Right kidney (tissue), 1 donor: ENCODE data around the gene KRTAP1-5.
"Not testable (repeated sequence)": the region's sequence is repeated elsewhere in the genome, so short reads cannot be mapped to it uniquely, and the experiment has no call there.

ENCODE experiments used
- DNase-seq: peaks from one replicate; pipeline ENCODE4 v3.0.0-alpha.2; 2016

The KRTAP1-5 gene

DNA sequence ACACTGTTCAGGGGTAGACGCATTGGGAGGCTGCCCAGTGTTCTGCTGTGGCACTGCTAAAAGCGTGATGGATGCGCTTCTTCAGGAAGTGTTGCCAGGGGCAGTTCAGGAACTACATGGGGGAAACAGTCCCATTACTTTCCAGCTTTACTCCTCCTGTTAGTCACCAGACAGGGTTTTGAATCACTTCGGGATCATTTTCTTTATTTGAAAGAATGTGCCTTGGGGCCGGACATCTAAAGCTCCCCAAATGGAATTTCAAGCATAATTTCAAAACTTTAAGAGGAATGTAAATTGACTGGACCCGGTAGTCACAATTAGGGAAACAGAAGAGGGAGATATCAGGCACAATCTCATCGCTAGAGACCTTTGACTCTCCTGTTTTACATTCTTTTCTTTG is 21.4 kb upstream of the KRTAP1-5 start:
- DNase-seq = no peak

DNA sequence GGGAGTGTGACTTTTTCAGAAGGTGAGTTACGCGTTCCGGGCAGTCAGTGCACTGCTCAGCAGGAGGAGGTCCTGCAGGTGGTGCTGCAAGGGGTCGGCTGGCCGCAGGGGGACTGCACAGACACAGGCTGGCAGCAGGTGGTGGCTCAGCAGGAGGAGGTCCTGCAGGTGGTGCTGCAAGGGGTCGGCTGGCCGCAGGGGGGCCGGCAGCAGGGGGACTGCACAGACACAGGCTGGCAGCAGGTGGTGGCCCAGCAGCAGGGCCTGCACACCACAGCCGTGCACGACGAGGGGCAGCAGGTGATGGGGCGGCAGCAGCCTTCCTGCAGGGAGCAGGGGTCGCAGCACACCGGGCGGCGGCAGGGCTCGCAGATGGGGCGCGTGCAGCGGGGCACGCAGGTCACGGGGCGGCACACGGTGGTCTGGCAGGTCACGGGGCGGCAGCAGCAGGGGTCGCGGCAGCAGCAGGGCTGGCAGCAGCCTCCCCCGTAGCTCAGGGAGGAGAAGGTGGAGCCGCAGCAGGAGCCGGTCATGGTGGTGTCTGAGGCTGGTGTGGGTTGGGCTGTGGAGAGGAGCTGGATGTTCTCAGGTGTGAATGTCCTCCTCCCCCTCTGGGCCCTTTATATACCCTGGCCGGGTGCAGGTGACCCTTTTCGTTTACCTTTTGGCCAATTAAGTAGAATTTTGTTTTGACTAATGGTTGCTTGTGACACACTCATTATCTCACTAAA is 19.9 kb upstream of the KRTAP1-5 start, which contains the start of gene KRTAP2-1:
Gene KRTAP2-1 (minus strand): TSS at position 582 of the 731 bp plus-strand sequence. CDS start 49 bp downstream, at position 533.
- DNase-seq = not testable (repeated sequence)

DNA sequence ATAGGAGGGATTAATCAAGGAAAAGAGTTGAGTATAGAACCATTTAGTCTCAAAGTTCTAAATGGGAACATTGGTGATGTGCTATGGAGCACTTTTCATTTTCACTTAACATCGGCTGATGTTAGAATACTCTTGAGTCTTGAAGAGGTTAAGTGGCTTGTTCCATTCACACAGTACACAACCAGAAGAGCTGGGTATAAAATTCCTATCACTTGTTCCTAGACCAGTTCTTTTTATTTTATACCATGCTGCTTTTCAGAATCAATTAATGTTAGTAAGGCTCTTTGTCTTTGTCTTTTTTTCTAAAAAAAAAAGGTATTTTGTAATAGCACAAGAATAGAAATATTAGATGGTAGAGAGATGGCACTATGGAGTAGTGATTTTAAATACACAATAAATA is 15.9 kb upstream of the KRTAP1-5 start:
- DNase-seq = no peak

DNA sequence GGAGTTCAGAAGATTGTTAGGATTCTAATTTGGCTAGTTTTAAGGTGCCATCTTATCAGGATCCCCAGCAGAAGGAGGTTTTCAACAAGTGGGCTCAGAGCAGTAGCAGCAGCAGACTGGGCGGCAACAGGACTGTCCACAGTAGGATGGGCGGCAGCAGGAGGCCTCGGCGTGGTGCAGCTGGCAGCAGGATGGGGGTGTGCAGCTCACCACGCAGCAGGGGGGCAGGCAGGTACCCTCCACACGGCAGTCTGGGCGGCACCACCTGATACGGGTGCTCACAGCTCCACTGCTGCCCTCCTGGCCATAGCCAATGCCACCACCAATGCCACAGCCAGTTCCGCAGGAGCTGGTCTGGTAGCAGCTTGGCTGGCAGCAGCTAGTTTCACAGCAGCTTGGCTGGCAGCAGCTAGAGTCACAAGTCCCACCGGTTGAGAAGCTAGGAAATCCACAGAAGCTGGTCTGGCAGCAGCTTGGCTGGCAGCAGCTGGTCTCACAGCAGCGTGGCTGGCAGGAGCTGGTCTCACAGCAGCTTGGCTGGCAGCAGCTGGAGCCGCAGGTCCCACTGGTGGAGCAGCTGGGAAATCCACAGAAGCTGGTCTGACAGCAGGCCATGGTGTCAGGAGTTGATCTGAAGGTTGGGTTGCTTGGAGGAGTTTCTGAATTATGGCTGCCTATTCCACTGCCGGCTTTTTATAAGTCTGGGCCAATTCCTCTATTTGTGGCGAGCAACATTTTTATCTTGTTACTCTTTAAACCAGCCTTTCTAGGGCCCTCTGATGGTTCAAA is 14.0 kb upstream of the KRTAP1-5 start, which contains the start of gene KRTAP1-1:
Gene KRTAP1-1 (minus strand): TSS at position 668 of the 789 bp plus-strand sequence. CDS start 53 bp downstream, at position 615.
- not testable (repeated sequence) for DNase-seq

DNA sequence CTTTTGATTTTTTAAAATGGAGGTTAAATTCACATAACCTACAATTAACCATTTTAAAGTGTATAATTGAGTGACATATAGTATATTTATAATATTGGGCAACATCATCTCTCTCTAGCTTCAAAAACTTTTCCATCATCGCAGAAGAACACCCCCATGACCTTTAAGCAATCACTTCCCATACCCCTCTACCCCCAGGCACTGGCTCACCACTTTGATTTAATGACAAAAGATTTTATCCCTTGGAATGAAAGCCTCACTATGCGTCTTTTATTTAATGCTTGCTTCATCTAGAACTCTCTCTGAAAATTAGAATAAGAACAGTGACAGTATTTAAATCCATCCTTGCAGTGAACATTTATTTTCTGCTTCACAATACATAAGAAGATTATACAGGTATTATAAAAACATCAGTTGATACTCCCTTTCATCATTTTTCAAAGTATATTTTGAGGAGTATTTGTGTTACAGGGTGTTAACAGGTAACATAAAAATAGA is 10.9 kb upstream of the KRTAP1-5 start:
- DNase-seq = no peak

DNA sequence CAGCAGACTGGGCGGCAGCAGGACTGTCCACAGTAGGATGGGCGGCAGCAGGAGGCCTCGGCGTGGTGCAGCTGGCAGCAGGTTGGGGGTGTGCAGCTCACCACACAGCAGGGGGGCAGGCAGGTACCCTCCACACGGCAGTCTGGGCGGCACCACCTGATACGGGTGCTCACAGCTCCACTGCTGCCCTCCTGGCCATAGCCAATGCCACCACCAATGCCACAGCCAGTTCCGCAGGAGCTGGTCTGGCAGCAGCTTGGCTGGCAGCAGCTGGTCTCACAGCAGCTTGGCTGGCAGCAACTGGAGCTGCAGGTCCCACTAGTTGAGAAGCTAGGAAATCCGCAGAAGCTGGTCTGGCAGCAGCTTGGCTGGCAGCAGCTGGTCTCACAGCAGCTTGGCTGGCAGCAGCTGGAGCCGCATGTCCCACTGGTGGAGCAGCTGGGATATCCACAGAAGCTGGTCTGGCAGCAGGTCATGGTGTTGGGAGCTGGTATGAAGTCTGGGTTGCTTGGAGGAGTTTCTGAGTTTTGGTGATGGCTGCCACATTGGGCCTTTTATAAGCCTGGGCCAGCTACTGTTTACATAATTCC is 7.4 kb upstream of the KRTAP1-5 start, which contains the start of gene KRTAP1-3:
Gene KRTAP1-3 (minus strand): TSS at position 529 of the 590 bp plus-strand sequence. CDS start 53 bp downstream, at position 476.
- DNase-seq = not testable (repeated sequence)

DNA sequence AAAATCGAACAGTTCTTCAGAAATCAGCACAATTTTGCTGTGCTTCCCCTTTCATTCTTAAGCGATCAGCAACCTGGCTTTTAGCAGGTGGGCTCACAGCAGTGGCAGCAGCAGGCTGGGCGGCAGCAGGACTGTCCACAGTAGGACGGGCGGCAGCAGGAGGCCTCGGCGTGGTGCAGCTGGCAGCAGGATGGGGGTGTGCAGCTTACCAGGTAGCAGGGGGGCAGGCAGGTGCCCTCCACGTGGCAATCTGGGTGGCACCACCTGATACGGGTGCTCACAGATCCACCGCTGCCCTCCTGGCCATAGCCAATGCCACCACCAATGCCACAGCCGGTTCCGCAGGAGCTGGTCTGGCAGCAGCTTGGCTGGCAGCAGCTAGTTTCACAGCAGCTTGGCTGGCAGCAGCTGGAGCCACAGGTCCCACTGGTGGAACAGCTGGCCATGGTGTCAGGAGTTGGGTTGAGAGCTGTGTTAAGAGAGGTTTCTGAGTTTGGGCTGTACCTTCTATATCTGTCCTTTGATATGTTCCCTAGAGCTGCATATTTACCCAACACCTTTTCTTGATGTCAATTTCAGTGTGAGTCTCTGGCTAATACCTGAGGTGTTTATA is 2.7 kb upstream of the KRTAP1-5 start, which contains the start of gene KRTAP1-4:
Gene KRTAP1-4 (minus strand): TSS at position 563 of the 613 bp plus-strand sequence. CDS start 117 bp downstream, at position 446.
- DNase-seq = no peak

DNA sequence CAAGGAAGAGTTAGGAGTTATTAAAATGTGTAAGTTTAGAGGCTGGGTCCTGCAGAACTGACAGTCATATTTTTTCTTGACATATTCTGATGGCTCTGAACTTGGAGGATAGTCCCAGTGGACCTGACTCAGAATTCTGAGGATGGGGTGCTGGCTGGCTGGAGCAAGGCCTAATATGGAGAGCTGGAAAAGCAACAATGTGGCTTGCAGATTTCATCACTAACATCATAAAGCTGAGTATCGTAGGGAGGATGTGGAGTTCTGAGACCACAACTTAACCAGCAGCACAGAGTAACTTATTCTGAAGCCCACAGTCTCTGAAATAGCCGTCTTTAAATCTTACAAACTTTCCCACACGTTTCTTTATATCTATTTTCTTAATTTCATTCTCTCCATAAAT is 2.3 kb downstream of the KRTAP1-5 start:
- no peak for DNase-seq

DNA sequence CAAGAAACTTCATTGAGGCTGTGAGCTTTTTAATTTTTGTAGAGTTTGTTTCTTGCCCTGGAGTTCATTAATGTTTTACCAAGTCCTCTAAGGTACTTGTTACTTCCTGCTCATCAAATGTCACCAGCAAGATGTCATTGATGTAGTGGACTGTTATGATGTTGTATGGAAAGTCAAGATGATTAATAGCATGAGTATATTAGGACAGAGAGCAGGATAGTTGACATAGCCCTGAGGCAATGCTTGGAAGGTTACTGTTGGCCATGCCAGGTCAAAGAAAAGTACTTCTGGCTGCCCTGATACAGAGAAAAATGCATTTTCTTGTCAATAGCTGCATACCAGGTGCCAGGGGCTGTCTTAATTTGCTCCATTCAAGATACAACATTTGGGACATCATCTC is 6.7 kb downstream of the KRTAP1-5 start:
- no peak for DNase-seq

DNA sequence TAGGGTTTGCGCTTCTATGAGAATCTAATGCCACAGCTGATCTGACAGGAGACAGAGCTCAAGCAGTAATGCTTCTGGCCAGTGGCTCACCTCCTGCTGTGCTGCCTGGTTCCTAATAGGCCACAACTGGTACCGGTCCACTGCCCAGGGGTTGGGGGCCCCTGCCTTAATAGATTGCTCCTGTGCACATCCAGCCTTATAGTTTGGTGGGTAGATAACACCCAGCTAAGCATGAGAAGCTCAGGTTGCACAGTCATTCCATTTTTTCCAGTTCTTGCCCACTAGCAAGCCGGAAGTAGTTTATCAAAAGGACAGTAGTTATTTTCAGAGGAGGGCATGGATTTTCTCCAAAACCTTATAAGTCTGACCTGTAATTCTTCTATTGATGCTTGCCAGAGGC is 7.6 kb downstream of the KRTAP1-5 start:
- no peak for DNase-seq

DNA sequence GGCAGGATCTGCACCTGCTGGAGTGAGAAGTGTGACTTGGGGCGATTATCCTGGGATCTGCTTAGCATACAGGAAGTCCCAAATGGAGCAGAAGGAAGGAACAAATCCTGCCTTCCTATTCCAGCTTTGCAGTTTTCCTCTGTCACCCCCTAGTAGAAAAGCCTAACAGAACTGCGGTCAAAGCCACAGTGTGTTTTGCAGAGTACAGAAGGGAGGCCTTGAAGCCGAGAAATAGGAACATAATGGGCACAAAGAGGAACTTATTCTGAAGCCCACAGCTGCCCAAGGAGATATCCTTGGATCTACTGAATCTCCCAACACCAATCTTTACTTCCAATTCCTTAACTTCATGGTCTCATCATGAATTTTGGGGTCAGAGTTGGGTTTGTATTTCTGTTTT is 8.5 kb downstream of the KRTAP1-5 start:
- no peak for DNase-seq

DNA sequence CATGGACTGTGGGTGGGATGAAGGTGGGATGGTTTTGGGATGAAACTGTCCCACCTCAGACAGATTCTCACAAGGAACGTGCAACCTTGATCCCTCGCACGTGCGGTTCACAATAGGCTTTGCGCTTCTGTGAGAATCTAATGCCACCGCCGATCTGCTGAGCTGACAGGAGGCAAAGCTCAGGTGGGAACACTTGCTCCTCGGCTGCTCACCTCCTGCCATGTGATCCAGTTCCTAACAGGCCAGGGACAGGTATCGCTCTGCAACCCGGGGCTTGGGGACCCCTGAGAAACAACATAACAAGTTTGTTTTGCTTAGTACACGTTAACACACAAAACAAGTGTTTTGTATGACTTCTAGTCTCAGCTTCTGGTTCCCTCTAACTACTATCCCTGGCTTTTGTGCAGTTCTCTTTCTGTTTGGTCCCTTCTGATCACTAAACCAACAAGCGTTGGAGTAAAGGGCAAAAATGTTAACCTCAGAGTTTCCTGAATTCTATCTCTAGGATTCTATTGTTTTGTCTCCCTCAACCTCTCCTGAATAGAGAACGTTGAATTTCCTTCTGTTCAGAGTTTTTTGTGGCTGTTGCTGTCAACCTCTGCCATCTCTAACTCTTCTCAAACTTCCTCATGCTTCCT is 10.3 kb downstream of the KRTAP1-5 start:
- DNase-seq = no peak

DNA sequence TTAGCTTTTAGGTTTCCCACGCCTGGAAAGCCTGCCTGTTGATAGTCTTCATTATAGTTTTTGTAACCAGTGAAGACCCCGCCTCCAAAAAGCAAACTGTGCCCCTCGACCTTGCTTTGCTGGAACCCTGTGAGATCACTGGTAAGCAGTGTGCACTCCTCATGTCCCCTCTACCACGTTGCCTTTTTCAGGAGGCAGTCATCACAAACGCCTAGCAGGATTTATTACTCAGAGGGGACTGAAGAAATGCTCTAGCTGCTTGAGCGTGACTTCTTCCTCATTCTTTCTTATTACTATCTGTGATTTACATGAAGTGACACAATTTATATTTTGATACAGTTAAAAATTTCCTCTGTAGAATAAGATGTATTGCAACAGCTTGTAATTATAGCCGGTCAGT is 11.6 kb downstream of the KRTAP1-5 start:
- no peak for DNase-seq

DNA sequence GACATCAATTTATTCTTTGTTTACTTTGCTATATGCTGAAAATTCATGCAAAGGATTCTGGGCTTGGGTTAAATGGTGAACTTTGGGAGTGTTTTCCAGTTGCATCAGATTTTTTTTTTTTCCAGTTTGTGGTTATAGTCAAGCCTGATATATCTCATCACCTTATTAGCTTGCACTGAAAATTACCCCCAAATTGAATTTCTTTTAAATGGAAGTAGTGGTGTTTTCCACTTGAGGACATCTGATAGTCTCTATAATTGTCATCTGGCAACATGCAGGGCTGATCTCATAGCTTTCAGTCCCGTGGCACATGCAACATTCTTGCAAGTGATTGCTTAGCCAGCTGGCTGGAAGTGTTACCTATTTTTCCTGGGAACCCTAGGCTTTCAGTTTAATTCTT is 13.4 kb downstream of the KRTAP1-5 start:
- DNase-seq = no peak

DNA sequence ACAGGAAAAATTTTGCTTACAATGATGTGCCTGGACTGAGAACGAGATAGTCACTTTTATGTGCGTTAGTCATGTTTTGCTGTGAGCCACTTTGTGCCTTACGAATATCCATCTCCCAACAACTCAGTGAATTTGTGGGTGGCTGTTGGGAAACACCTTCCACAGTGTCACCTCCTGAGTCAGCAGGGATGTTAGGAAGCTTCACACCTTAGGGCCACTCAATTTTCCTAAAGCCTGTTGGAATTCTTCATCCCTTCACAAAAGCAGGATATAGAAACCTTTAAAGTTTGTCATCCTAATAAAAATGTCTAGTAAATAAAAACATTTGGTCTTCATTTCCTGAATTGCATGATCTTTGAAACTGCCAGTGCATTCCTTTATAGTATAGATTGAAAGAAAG is 13.8 kb downstream of the KRTAP1-5 start:
- no peak for DNase-seq

DNA sequence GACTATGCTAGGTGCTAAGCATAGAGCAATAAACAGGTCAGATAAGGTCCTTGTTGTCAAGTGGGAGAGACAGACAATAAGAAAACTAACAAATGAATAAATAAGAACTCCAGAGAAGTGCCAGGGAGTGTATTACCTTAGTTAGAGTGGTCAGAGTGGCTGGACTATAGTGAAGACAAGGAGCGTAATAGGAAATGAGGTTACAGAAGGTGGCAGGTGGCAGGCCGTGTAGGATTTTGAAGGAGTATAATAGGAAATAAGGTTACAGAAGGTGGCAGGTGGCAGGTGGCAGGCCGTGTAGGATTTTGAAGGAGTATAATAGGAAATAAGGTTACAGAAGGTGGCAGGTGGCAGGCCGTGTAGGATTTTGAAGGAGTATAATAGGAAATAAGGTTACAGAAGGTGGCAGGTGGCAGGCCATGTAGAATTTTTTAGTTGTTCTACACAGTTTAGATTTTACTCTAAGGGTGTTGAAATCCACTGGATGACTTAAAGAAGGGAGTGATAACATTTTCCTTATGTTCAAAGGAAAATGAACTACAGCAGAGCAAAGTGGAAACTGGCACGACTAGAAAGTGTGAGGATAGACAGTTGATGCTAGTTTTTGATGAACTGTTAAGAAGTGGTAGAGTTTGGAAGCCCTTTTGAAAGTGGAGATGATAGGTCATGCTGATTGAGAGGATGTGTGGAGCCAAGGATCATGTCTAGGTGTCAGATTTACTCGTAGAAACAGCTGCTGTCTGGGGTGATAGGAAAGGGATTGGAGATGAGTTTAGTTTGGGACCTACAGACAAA is 14.5 kb downstream of the KRTAP1-5 start:
- no peak for DNase-seq

DNA sequence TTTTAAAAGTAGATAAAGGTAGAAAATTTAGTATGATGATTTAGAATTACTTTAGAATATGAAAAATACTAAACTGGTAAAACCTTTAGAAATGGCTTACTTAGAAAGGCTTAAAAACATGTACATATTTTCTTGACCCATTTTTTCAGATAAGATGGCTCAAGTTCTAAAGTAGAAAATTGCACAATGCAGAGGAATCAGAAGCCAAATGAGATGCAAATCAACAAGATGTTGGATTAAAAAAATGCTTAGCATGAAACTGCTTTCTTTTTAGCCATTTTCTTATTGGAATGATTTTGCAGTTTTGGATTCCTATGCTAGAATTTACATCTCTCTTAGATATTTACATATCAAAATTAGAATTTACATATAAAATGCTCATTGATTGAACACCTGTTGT is 16.6 kb downstream of the KRTAP1-5 start:
- no peak for DNase-seq

DNA sequence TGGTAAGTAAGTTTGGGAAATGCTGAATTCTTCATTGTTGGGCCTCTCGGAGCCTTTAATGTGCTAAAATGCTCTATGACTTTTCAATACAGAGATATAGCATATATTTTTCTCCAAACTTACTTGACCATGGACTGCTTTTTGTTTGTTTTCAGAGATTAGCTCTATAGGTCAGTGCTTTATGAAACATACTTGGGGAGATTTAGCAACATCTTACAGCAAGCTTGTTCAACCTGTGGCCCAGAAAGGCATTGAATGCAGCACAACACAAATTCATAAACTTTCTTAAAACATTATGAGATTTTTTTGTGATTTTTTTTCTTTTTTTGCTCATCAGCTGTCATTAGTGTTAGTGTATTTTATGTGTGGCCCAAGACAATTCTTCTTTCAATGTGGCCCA is 17.1 kb downstream of the KRTAP1-5 start:
- no peak for DNase-seq

DNA sequence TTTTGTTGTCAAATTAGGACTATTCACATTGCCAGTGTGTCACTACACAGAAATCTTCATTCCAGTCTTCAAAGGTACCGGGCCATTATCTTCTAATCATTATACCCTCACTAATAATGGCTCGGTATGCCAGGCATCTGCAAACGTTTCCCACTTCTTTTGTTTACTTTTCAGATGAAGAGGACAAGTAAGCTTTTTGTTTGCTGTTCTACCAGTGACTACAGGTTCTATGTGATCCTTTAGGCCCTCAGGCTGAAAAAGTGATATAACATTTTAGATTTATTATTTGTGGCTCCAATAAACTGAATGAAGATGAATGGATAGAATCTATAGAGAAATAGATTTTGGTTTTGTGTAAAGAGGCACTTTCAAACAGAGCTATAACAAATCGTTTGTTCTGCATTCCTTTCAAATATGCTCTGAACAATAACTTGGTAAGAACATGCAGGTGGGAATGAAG is 17.7 kb downstream of the KRTAP1-5 start:
- no peak for DNase-seq

DNA sequence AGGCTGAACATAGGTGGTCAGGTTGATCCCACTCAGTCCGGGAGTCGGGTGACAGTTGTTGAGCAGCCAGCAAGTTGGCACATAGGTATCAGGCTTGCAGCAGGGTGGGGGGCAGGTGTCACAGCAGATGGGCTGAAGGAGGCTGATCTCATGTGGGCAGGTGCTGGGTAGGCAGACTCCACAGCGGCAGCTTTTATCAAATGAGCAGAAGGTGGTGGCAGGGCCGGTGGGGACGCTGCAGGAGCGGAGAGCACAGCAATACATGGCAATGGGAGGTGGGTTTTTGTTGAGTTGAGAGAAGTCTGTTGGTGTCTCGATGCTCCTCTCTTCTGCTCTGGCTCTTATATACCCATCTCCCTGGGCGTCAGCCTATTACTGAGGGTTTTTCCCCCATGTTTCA is 18.2 kb downstream of the KRTAP1-5 start, which contains the start of gene KRTAP3-1:
Gene KRTAP3-1 (minus strand): TSS at position 318 of the 400 bp plus-strand sequence. CDS start 54 bp downstream, at position 264.
- no peak for DNase-seq

DNA sequence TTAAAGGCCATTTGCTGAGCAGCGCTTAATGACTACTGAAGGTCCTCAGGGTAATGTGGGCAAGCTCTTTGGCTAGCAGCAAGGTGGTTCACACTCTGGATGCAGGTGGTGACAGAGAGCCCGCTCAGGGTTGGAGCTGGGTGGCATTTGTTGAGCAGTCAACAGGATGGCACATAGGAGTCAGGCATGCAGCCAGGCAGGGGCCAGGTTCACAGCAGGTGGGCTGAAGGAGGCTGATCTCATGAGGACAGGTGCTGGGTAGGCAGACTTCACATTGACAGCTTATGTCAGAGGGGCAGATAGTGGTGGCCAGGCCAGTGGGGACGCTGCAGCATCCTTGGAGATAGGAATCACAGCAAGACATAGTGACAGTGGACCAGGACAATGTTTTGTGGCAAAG is 22.6 kb downstream of the KRTAP1-5 start:
- no peak for DNase-seq
